Measurements from ENCODE around the gene RTP3. TPM values are rescaled to one million over a fixed set of nuclear protein-coding genes. Genes with fewer than 3 reads are reported as not detected.

Gene RTP3
- total and polyA plus RNA-seq, 7 experiments from 2014 or later, result not detected

GRCh38 chr3:46477756-46478155 is 20.0 kb upstream of the RTP3 start:
- ChIA-PET POLR2A (no interaction called here), CTCF (no interaction called here)
- H3K36me3 ChIP-seq (ENCODE audit: control insufficient read depth in 2 of 3, insufficient read depth in 3 of 3, low read length in 3 of 3), result no peaks in the 10 kb centered on the region
- no peak overlapping the region for H3K27ac ChIP-seq (ENCODE audit: low read depth, low read length)
- H3K27me3 ChIP-seq (ENCODE audit: control insufficient read depth in 2 of 2, insufficient read depth in 2 of 2, low read length in 2 of 2), result peaks cover 0 to 8% of the 10 kb centered on the region in 2 donors
- no peaks in the 10 kb centered on the region for H3K4me1 ChIP-seq (ENCODE audit: control insufficient read depth in 2 of 2, insufficient read depth in 2 of 2, low read length in 2 of 2)
- H3K27ac Mint-ChIP-seq, result no peak overlapping the region
- peaks cover 11 to 61% (median 22%) of the 10 kb centered on the region in 5 donors for H3K27me3 Mint-ChIP-seq
- no peak for ATAC-seq
- H3K4me3 ChIP-seq (ENCODE audit: low read length), result no peak overlapping the region
- DNase-seq, result no peak
- peaks cover 0 to 4% (median 1%) of the 10 kb centered on the region in 5 donors for H3K36me3 Mint-ChIP-seq
- intact Hi-C loops (cut with micrococcal nuclease), result no loop called here
- no peak overlapping the region for H3K4me3 Mint-ChIP-seq
- H3K9me3 ChIP-seq (ENCODE audit: control insufficient read depth in 2 of 3, low read length in 3 of 3), result no peaks in the 10 kb centered on the region
- peaks cover 0 to 3% (median 0%) of the 10 kb centered on the region in 7 donors for H3K4me1 Mint-ChIP-seq
- peaks cover 0 to 23% (median 14%) of the 10 kb centered on the region in 11 donors for H3K9me3 Mint-ChIP-seq

GRCh38 chr3:46478341-46478740 is 19.4 kb upstream of the RTP3 start:
- CTCF ChIA-PET, result no interaction called here
- Histone ChIP-seq H3K4me3 (ENCODE audit: low read length) (no peak overlapping the region), H3K4me1 (ENCODE audit: control insufficient read depth in 2 of 2, insufficient read depth in 2 of 2, low read length in 2 of 2) (no peaks in the 10 kb centered on the region), H3K36me3 (ENCODE audit: control insufficient read depth in 2 of 3, insufficient read depth in 3 of 3, low read length in 3 of 3) (no peaks in the 10 kb centered on the region), H3K27me3 (ENCODE audit: control insufficient read depth in 2 of 2, insufficient read depth in 2 of 2, low read length in 2 of 2) (peaks cover 0 to 6% of the 10 kb centered on the region in 2 donors), H3K9me3 (ENCODE audit: control insufficient read depth in 2 of 3, low read length in 3 of 3) (no peaks in the 10 kb centered on the region), H3K27ac (ENCODE audit: low read depth, low read length) (no peak overlapping the region)
- H3K4me1 Mint-ChIP-seq, result peaks cover 0 to 3% (median 0%) of the 10 kb centered on the region in 7 donors
- POLR2A ChIA-PET, result no interaction called here
- no peak overlapping the region for H3K4me3 Mint-ChIP-seq
- ATAC-seq (peak; percentile 65), DNase-seq (no peak)
- peaks cover 5 to 60% (median 22%) of the 10 kb centered on the region in 5 donors for H3K27me3 Mint-ChIP-seq
- intact Hi-C loops (cut with micrococcal nuclease), result no loop called here
- H3K9me3 Mint-ChIP-seq, result peaks cover 0 to 23% (median 14%) of the 10 kb centered on the region in 11 donors
- H3K36me3 Mint-ChIP-seq, result peaks cover 0 to 4% (median 1%) of the 10 kb centered on the region in 5 donors
- H3K27ac Mint-ChIP-seq, result no peak overlapping the region

GRCh38 chr3:46479021-46479420 is 18.8 kb upstream of the RTP3 start:
- no peak for ATAC-seq
- Histone ChIP-seq H3K27ac (ENCODE audit: low read depth, low read length) (no peak overlapping the region), H3K27me3 (ENCODE audit: control insufficient read depth in 2 of 2, insufficient read depth in 2 of 2, low read length in 2 of 2) (peaks cover 0 to 4% of the 10 kb centered on the region in 2 donors), H3K36me3 (ENCODE audit: control insufficient read depth in 2 of 3, insufficient read depth in 3 of 3, low read length in 3 of 3) (no peaks in the 10 kb centered on the region), H3K4me1 (ENCODE audit: control insufficient read depth in 2 of 2, insufficient read depth in 2 of 2, low read length in 2 of 2) (no peaks in the 10 kb centered on the region), H3K4me3 (ENCODE audit: low read length) (no peak overlapping the region), H3K9me3 (ENCODE audit: control insufficient read depth in 2 of 3, low read length in 3 of 3) (no peaks in the 10 kb centered on the region)
- intact Hi-C loops (cut with micrococcal nuclease), result no loop called here
- no peak for DNase-seq
- ChIA-PET POLR2A (no interaction called here), CTCF (no interaction called here)
- Mint-ChIP-seq H3K4me3 (no peak overlapping the region), H3K27me3 (peaks cover 0 to 58% (median 22%) of the 10 kb centered on the region in 5 donors), H3K4me1 (peaks cover 0 to 3% (median 0%) of the 10 kb centered on the region in 7 donors), H3K9me3 (peaks cover 0 to 18% (median 14%) of the 10 kb centered on the region in 11 donors), H3K36me3 (peaks cover 0 to 4% (median 1%) of the 10 kb centered on the region in 5 donors), H3K27ac (no peak overlapping the region)

- no peak for DNase-seq
- Mint-ChIP-seq H3K4me3 (no peak overlapping the region), H3K27ac (no peak overlapping the region), H3K4me1 (peaks cover 0 to 3% (median 0%) of the 10 kb centered on the region in 7 donors), H3K27me3 (peaks cover 0 to 54% (median 22%) of the 10 kb centered on the region in 5 donors), H3K36me3 (peaks cover 0 to 4% (median 0%) of the 10 kb centered on the region in 5 donors), H3K9me3 (peaks cover 0 to 12% (median 9%) of the 10 kb centered on the region in 11 donors)
- ChIA-PET CTCF (no interaction called here), POLR2A (no interaction called here)
- no peak overlapping the region for H3K4me3 ChIP-seq (ENCODE audit: low read length)
- intact Hi-C loops (cut with micrococcal nuclease), result no loop called here
- no peaks in the 10 kb centered on the region for H3K4me1 ChIP-seq (ENCODE audit: control insufficient read depth in 2 of 2, insufficient read depth in 2 of 2, low read length in 2 of 2)
- no peak for ATAC-seq
- H3K27me3 ChIP-seq (ENCODE audit: control insufficient read depth in 2 of 2, insufficient read depth in 2 of 2, low read length in 2 of 2), result peaks cover 0 to 4% of the 10 kb centered on the region in 2 donors
- H3K27ac ChIP-seq (ENCODE audit: low read depth, low read length), result no peak overlapping the region
- no peaks in the 10 kb centered on the region for H3K9me3 ChIP-seq (ENCODE audit: control insufficient read depth in 2 of 3, low read length in 3 of 3)
- no peaks in the 10 kb centered on the region for H3K36me3 ChIP-seq (ENCODE audit: control insufficient read depth in 2 of 3, insufficient read depth in 3 of 3, low read length in 3 of 3)
These were observed 18.1 kb upstream of the RTP3 start for GRCh38 chr3:46479696-46480095.

- Mint-ChIP-seq H3K9me3 (peaks cover 0 to 2% (median under 1%) of the 10 kb centered on the region in 11 donors), H3K27me3 (peaks cover 0 to 45% (median 19%) of the 10 kb centered on the region in 5 donors), H3K27ac (no peak overlapping the region), H3K4me3 (no peak overlapping the region), H3K4me1 (peaks cover 0 to 3% (median 0%) of the 10 kb centered on the region in 7 donors), H3K36me3 (peaks cover 0 to under 1% (median 0%) of the 10 kb centered on the region in 5 donors)
- H3K4me1 ChIP-seq (ENCODE audit: control insufficient read depth in 2 of 2, insufficient read depth in 2 of 2, low read length in 2 of 2), result no peaks in the 10 kb centered on the region
- peaks cover 0 to 4% of the 10 kb centered on the region in 2 donors for H3K27me3 ChIP-seq (ENCODE audit: control insufficient read depth in 2 of 2, insufficient read depth in 2 of 2, low read length in 2 of 2)
- H3K9me3 ChIP-seq (ENCODE audit: control insufficient read depth in 2 of 3, low read length in 3 of 3), result no peaks in the 10 kb centered on the region
- POLR2A ChIA-PET, result no interaction called here
- intact Hi-C loops (cut with micrococcal nuclease), result no loop called here
- DNase-seq (no peak), ATAC-seq (no peak)
- CTCF ChIA-PET, result no interaction called here
- no peak overlapping the region for H3K27ac ChIP-seq (ENCODE audit: low read depth, low read length)
- H3K36me3 ChIP-seq (ENCODE audit: control insufficient read depth in 2 of 3, insufficient read depth in 3 of 3, low read length in 3 of 3), result no peaks in the 10 kb centered on the region
- H3K4me3 ChIP-seq (ENCODE audit: low read length), result no peak overlapping the region
These were observed 17.1 kb upstream of the RTP3 start for GRCh38 chr3:46480491-46481195.

- ATAC-seq (no peak), DNase-seq (no peak)
- Mint-ChIP-seq H3K4me3 (no peak overlapping the region), H3K36me3 (no peaks in the 10 kb centered on the region), H3K4me1 (peaks cover 0 to 3% (median 0%) of the 10 kb centered on the region in 7 donors), H3K27ac (no peak overlapping the region), H3K27me3 (peaks cover 0 to 50% (median 15%) of the 10 kb centered on the region in 5 donors), H3K9me3 (no peaks in the 10 kb centered on the region)
- Histone ChIP-seq H3K9me3 (ENCODE audit: control insufficient read depth in 2 of 3, low read length in 3 of 3) (no peaks in the 10 kb centered on the region), H3K36me3 (ENCODE audit: control insufficient read depth in 2 of 3, insufficient read depth in 3 of 3, low read length in 3 of 3) (no peaks in the 10 kb centered on the region), H3K27me3 (ENCODE audit: control insufficient read depth in 2 of 2, insufficient read depth in 2 of 2, low read length in 2 of 2) (peaks cover 0 to 2% of the 10 kb centered on the region in 2 donors), H3K4me1 (ENCODE audit: control insufficient read depth in 2 of 2, insufficient read depth in 2 of 2, low read length in 2 of 2) (no peaks in the 10 kb centered on the region), H3K27ac (ENCODE audit: low read depth, low read length) (no peak overlapping the region), H3K4me3 (ENCODE audit: low read length) (no peak overlapping the region)
- ChIA-PET CTCF (no interaction called here), POLR2A (interaction anchor here (0.6 kb wide), 1 partner anchor 9 kb away, joined by 9 read pairs; no protein-coding TSS in a partner anchor)
- intact Hi-C loops (cut with micrococcal nuclease), result no loop called here
These were observed 16.1 kb upstream of the RTP3 start for GRCh38 chr3:46481636-46482035.

Measured in naive thymus-derived CD4-positive, alpha-beta T cell (primary cell).